ENCODE results near the gene BAZ2B.

GRCh38 chr2:159639712-159640111 is 23.4 kb upstream of the BAZ2B start:
- TF ChIP-seq CTCF (IDR thresholded peaks at IDR 0.05; ENCODE audit: poor library complexity, severe bottlenecking) = no peak
- TF ChIP-seq SMC3 (conservative IDR thresholded peaks at IDR 0.05; ENCODE audit: poor library complexity) = no peak
